ENCODE data around the gene ACKR2. TPM values are rescaled to one million over a fixed set of nuclear protein-coding genes. Genes with fewer than 3 reads are reported as not detected.

Gene ACKR2
- total RNA-seq, 1 donor = 0.81 TPM

DNA sequence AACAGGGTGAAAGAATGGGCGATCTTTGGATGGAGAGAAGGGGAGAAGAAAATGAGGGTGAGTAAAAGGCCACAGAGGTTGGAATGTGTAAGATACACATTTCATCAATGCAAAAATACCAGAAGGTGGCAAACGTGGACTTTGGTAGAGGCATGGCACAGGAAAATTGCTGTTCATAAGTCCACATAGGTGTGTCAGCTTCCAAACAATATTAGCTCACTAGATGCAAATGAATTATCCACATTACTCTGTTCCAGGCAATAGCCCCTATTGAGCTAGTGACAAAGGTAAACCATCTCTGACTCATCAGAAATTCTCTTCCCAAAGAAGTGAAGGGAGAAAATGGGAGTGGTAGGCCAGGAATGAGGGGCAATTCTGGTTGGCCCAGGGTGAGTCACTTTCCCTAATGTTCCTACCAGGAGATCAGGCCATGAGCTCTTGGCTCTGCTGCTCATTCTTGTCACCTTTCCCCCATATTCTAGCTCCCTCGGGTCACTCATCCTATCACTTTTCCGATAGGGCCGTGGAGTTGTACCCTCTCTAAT, 19.9 kb downstream of the ACKR2 start:
- no peak for DNase-seq (ENCODE audit: low read depth in 2 of 3, low spot score in 2 of 3)

DNA sequence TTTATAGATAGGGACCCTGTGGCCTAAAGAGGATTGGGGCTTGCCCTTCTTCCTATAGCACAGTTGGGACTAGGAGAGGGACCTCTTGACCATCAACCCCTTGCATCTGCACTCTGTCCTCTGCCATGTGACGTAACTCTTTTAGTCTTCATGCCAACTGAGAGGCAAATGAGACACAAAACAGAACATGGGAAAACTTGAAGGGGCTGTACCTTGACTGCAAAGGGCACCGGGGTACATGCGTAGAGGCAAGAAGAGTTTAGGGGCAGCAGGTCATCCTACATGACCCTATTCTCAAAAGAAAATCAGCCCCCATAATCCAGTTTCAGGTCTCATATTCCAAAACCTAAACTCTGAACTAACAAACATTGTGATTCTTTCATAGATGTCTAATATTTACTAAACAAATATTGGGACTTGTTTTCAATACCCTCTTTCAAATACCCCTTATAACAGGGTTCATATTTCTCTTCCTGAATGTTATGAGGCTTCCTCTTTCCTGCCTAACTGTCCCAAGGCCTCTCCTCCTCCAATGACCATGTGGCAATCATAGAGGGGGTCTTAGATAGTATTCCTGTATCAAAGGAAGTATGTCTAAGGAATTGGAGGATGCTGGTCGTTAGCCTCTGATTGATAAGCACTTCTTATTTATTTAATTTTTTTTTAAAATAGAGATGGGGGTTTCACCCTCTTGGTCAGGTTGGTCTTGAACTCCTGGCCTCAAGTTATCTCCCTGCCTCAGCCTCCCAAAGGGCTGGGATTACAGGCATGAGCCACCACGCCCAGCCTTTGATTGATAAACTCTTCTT, 20.6 kb downstream of the ACKR2 start:
- DNase-seq (ENCODE audit: low read depth in 2 of 3, low spot score in 2 of 3) = no peak

- peak in 2 of 3 donors; percentile 66 to 87 for DNase-seq (ENCODE audit: low read depth in 2 of 3, low spot score in 2 of 3)
These were observed 21.4 kb downstream of the ACKR2 start for GRCh38 chr3:42830437-42831320.

DNA sequence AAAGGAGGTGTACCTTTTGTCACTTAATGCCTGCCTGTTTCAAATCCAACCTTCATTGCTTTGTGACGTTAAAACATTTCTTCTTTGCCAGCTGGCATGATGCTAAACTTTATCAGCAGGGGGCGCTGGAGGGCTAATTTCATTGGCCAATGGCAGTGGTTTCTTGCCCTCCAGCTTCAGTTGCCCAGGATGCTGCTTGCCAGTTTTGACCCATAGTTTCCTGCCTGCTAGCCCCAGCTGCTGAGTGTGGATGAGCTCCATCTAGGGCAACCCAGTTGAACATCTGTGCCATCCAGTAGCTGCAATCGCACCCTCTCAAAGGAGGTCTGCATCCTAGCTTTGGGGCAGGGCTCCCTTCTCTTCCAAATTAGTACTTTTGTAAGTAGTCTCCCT, 22.1 kb downstream of the ACKR2 start:
- DNase-seq (ENCODE audit: low read depth in 2 of 3, low spot score in 2 of 3) = peak; percentile 46 to 91 (median 78)

- peak in 2 of 3 donors; percentile 22 to 39 for DNase-seq (ENCODE audit: low read depth in 2 of 3, low spot score in 2 of 3)
These were observed 27.2 kb downstream of the ACKR2 start for GRCh38 chr3:42836150-42837123.

DNA sequence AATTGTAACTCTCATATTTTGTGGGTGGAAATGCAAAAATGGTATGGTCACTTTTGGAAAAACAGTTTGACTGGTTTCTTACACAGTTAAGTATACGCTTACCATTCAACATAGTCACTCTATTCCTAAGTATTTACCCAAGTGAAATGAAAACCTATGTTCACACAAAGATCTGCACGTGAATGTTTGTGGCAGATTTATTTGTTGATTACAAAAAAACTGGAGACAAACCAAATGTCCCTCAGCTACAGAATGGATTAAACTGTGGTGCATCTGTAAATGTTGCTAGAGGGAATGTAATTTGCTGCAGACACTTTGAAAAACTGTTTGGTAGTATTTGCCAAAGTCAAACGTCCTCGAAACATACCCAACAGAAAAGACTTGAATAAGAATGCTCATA, 29.3 kb downstream of the ACKR2 start:
- no peak for DNase-seq (ENCODE audit: low read depth in 2 of 3, low spot score in 2 of 3)

DNA sequence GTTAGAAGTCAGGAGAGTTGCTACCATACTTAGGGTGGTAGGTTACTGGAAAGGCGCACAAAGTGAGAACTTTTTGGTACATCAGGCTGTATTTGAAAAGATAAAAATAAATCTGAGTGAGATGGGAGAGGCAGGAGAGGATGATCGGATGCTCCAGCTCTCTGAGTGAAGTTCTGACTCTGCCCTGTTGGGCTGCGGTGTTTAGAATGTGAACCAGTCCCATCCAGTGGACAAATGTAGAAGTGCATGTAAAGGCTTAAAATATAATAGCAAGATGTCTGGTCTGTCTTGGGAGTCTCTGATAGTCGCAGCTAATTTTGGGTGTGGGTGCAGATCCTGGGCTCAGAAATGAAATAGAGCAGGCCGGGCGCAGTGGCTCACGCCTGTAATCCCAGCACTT, 30.4 kb downstream of the ACKR2 start:
- peak; percentile 11 to 75 (median 56) for DNase-seq (ENCODE audit: low read depth in 2 of 3, low spot score in 2 of 3)

DNA sequence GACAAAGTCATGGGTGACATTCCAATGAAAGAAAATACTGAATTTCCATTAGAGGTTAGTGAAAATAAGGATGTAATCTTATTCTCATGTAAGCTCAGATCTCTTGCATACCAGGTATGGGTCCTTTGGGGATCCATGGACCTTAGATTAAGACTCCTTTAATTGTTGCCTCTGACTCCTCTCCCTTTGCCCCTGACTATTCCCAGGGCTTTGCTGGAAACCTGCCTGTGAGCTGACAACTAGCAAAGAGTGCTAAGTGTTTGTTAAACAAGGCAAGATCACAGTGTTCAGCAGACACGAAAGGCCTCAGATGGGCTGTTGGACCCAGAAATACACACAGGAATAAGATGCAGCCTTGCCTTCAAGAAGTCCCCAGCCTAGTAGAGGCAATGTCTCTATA, 32.1 kb downstream of the ACKR2 start:
- no peak for DNase-seq (ENCODE audit: low read depth in 2 of 3, low spot score in 2 of 3)

- no peak for DNase-seq (ENCODE audit: low read depth in 2 of 3, low spot score in 2 of 3)
These were observed 34.6 kb downstream of the ACKR2 start for GRCh38 chr3:42843713-42844411.

GRCh38 chr3:42844412-42844713, 35.1 kb downstream of the ACKR2 start:
- no peak for DNase-seq (ENCODE audit: low read depth in 2 of 3, low spot score in 2 of 3)

DNA sequence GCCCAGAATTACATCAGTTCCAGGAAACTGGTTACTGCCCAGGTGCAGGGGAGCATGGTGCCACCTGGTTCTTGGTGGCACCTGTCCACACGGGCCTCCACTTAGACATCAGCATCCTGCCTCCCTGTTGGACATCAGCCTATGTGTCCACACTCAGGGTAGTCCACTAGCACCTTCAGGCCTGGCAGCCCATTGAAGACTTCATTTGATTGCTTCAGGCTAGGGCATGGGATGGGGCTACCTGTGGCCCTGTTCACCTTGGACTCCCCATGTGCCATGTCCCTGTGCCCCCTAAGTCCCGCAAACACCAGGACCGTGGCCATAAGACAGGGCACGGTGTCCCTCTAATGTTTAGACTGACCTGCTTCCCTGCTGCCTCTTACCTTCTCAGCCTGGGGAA, 35.6 kb downstream of the ACKR2 start:
- DNase-seq (ENCODE audit: low read depth in 2 of 3, low spot score in 2 of 3) = no peak

DNA sequence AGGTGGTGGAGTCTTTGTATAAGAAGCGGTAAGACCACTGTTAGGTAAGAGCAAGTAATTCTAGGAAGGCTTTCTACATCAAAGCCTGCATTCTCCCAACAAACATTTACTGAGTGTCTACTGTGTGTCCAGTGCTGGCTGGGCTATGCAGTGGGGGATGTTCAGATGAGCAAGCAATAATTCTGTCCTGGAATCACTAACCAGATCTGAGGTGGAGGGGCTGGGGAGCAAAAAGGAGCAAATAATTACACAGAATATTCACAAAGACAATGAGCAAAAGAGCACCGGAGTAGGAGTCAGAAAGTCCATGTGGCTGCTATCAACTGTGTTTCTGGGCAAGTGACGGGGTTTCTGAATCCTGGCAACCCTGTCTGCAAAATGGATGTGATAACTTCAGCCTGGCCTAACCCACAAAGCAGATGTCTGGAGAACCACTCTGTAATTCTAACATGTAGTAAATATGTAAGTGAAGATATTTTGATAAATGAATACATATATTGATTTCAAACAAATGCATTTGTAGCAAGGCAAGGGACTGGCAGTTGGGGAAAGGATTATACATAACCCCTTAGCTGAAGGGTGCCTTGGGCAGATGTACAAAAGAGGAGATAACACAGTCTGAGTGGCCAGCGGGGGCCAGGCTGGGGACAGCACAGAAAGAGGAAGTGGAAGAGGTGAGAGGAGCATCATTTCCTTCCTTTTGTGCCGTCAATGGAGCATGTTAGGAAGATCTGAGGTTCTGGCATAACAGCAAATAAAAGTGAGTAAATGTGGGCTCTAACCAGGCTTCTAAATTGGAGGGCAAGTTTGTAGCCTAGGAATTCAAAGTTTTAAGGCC, 37.7 kb downstream of the ACKR2 start:
- DNase-seq (ENCODE audit: low read depth in 2 of 3, low spot score in 2 of 3) = peak in 2 of 3 donors; percentile 23 to 63

GRCh38 chr3:42847731-42848130, 38.5 kb downstream of the ACKR2 start:
- DNase-seq (ENCODE audit: low read depth in 2 of 3, low spot score in 2 of 3) = peak in 2 of 3 donors; percentile 13 to 67

DNA sequence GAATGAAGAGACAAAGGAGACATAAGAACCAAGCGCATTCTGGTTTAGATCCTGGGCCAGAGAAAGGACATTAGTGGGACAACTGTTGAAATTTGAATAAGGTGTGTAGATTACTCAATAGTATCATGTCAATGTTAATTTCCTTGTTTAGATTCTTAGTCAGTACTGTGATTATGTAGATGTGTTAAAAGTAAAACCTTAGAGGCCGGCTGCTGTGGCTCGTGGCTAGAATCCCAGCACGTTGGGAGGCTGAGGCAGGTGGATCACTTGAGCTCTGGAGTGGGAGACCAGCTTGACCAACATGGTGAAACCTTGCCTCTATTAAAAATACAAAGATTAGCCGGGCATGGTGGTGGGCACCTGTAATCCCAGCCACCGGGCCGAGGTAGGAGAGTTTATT, 39.8 kb downstream of the ACKR2 start:
- DNase-seq (ENCODE audit: low read depth in 2 of 3, low spot score in 2 of 3) = no peak

- DNase-seq (ENCODE audit: low read depth in 2 of 3, low spot score in 2 of 3) = no peak
These were observed 41.0 kb downstream of the ACKR2 start for GRCh38 chr3:42850263-42850662.

GRCh38 chr3:42851228-42851834, 42.1 kb downstream of the ACKR2 start:
- DNase-seq (ENCODE audit: low read depth in 2 of 3, low spot score in 2 of 3) = no peak

DNA sequence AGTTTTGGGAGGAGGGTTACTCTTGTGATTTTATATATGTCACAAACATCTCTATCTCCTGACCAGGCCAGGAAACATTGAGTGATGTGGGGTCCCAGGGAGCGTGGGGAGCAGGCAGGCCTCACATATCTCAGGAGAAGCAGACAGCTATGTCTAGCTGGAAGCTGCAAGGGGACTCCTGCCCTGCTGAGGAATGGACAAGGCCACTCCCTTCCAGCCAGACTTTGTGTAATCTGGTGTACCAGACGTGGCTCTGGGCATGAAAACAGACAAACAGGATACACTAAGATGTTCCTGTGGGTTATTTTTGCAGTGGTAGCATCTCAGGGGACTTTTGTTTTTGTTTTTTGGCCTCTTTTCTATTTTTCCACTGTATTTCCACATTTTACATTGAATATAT, 43.2 kb downstream of the ACKR2 start:
- peak in 2 of 3 donors; percentile 15 to 38 for DNase-seq (ENCODE audit: low read depth in 2 of 3, low spot score in 2 of 3)

DNA sequence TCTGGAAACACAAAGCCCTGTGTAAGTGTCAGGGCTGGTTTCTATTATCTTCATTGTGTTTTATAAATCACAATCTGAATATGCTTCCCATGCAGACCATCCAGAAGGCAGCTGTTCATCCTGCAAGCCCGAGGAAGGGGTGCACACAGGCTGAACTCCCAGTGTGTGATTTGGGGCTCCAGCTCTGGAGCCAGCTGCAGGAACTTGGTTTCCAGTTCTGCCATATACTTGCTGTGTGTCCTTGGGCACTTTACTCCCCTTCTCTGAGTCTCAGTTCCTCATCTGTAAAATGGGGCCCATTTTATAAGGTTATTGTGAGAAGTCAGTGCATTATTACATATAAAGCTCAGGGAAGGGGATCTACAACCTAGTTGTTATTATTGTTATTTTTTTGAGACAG, 43.8 kb downstream of the ACKR2 start:
- DNase-seq (ENCODE audit: low read depth in 2 of 3, low spot score in 2 of 3) = no peak

All from hematopoietic multipotent progenitor cell (in vitro differentiated cells).